Measurements from ENCODE around the gene LAT. TPM values are rescaled to one million over a fixed set of nuclear protein-coding genes. Genes with fewer than 3 reads are reported as not detected.

LAT gene
- total and polyA plus RNA-seq, 2 of the 4 experiments (the other 2 are of a cell fraction): 0.18 to 7.4 TPM

- no peak overlapping the region for H3K27ac ChIP-seq (ENCODE audit: insufficient read depth, low read length)
- H2BK120ac ChIP-seq (ENCODE audit: low read depth, low read length): no peak overlapping the region
- ChIA-PET POLR2A (ENCODE audit: unreplicated experiment) (no interaction called here), CTCF (interaction anchor here (1.8 kb wide), 1 partner anchor 8 kb away, joined by 6 read pairs; no protein-coding TSS in a partner anchor)
- H3K56ac ChIP-seq (ENCODE audit: extremely low read depth, insufficient read depth, low read length): no peak overlapping the region
- BruUV-seq (replicated peaks): no TSS peak
- H2AFZ ChIP-seq (replicated peaks; ENCODE audit: low read length, poor library complexity): no peak overlapping the region
- no peak overlapping the region for H2AK9ac ChIP-seq (replicated peaks; ENCODE audit: low read depth, low read length, poor library complexity)
- no peak overlapping the region for H2BK5ac ChIP-seq (ENCODE audit: low read depth, low read length, poor library complexity, severe bottlenecking)
- H3K9me3 ChIP-seq (ENCODE audit: control insufficient read depth, insufficient read depth, low read length): no peaks in the 10 kb centered on the region
- H4K5ac ChIP-seq (ENCODE audit: low read depth, low read length): no peak overlapping the region
- H4K20me1 ChIP-seq (ENCODE audit: insufficient read depth, low read length): no peaks in the 10 kb centered on the region
- ATAC-seq (ENCODE audit: low read depth) (no peak), DNase-seq (no peak)
- H2BK15ac ChIP-seq (ENCODE audit: low read depth, low read length): no peak overlapping the region
- no peak overlapping the region for H3K23ac ChIP-seq (ENCODE audit: low read depth, low read length)
- H3K9ac ChIP-seq (ENCODE audit: low read depth, low read length): no peak overlapping the region
- no peaks in the 10 kb centered on the region for H3K9me1 ChIP-seq (ENCODE audit: insufficient read depth, low read length)
- H3K27me3 ChIP-seq (ENCODE audit: control insufficient read depth, insufficient read depth, low read length): peaks cover 7% of the 10 kb centered on the region; the same call in 1 of the 2 replicates
- H3K4me2 ChIP-seq (ENCODE audit: low read depth, low read length): no peak overlapping the region
- no peaks in the 10 kb centered on the region for H3K79me1 ChIP-seq (ENCODE audit: low read depth in 1 of 2, low read length in 2 of 2)
- no peak for TF ChIP-seq CEBPB (IDR thresholded peaks at IDR 0.05; ENCODE audit: low read depth, low read length)
- TF ChIP-seq RFX5 (IDR thresholded peaks at IDR 0.05; ENCODE audit: low read depth, low read length): no peak
- no peak for TF ChIP-seq BHLHE40 (IDR thresholded peaks at IDR 0.05; ENCODE audit: low read depth, low read length)
- no peak for TF ChIP-seq CHD1 (IDR thresholded peaks at IDR 0.05; ENCODE audit: low read depth, low read length)
- TF ChIP-seq CTCF (conservative IDR thresholded peaks at IDR 0.05; ENCODE audit: low read depth, low read length): no peak
- TF ChIP-seq POLR2A (IDR thresholded peaks at IDR 0.05; ENCODE audit: low read depth, low read length): no peak
- TF ChIP-seq MAFK (IDR thresholded peaks at IDR 0.05; ENCODE audit: low read depth, low read length): no peak
- TF ChIP-seq FOS (IDR thresholded peaks at IDR 0.05; ENCODE audit: low read depth, low read length): no peak
- TF ChIP-seq MXI1 (IDR thresholded peaks at IDR 0.05; ENCODE audit: borderline replicate concordance, low read depth, low read length): no peak
- TF ChIP-seq SMC3 (IDR thresholded peaks at IDR 0.05; ENCODE audit: low read depth, low read length): no peak
- WGBS, 2 experiments (ENCODE audit: extremely low coverage in 2 of 2, insufficient read length in 1 of 2): 45% methylated on average over 4 of the region's 26 CpGs; no CpG with 5 or more reads in 1 of the 2 experiments
- in situ Hi-C loops (cut with MboI; ENCODE audit: low sequenced_read_pairs): no loop called here
- H3K36me3 ChIP-seq (ENCODE audit: control insufficient read depth, insufficient read depth, low read length): no peaks in the 10 kb centered on the region
- H3K14ac ChIP-seq (replicated peaks; ENCODE audit: low read depth, low read length): no peak overlapping the region
- intact Hi-C loops (cut with micrococcal nuclease): no loop called here
- H4K91ac ChIP-seq (ENCODE audit: insufficient read depth, low read depth, low read length): no peak overlapping the region
- no peaks in the 10 kb centered on the region for H3K4me1 ChIP-seq (ENCODE audit: control insufficient read depth, insufficient read depth, low read length)
- no peak overlapping the region for H3K4ac ChIP-seq (ENCODE audit: low read depth, low read length)
- no peak overlapping the region for H3K18ac ChIP-seq (ENCODE audit: low read depth, low read length)
- dilution Hi-C loops (cut with HindIII; ENCODE audit: low sequenced_read_pairs, unreplicated experiment): no loop called here
- no peak overlapping the region for H3K4me3 ChIP-seq (ENCODE audit: insufficient read depth, low read depth, low read length)
- H2AK5ac ChIP-seq (ENCODE audit: low read depth, low read length): no peak overlapping the region
- no peak overlapping the region for H4K8ac ChIP-seq (ENCODE audit: low read depth in 2 of 2, low read length in 2 of 2)
- no peak overlapping the region for H2BK20ac ChIP-seq (ENCODE audit: low read depth, low read length)
Observed at GRCh38 chr16:28936784-28937155, 48.1 kb upstream of the LAT start.
